Subcutaneous abdominal adipose tissue (tissue), 5 donors: Measurements from ENCODE around the gene GCHFR.

Experiments
- H3K27ac ChIP-seq: one replicate; pipeline ENCODE4 v1.7.0; 2013; ENCODE audit warnings: low read depth, mild to moderate bottlenecking, inconsistent platforms, low read length, moderate library complexity
- H3K27me3 ChIP-seq, 5 donors: one replicate each; pipeline ENCODE4 v1.7.0; 2013; ENCODE audit warnings: low read length in 5 of 5, inconsistent platforms in 1 of 5; ENCODE audit not compliant: control insufficient read depth in 5 of 5, insufficient read depth in 4 of 5
- H3K36me3 ChIP-seq, 5 donors: one replicate each; pipeline ENCODE4 v1.7.0; 2013; ENCODE audit warnings: low read length in 5 of 5; ENCODE audit not compliant: control insufficient read depth in 5 of 5, insufficient read depth in 5 of 5
- H3K4me1 ChIP-seq, 5 donors: one replicate each; pipeline ENCODE4 v1.7.0; 2013; ENCODE audit warnings: low read length in 5 of 5, mild to moderate bottlenecking in 3 of 5, moderate library complexity in 1 of 5; ENCODE audit not compliant: control insufficient read depth in 5 of 5, insufficient read depth in 5 of 5
- H3K4me3 ChIP-seq, 5 donors: one replicate each; pipeline ENCODE4 v1.7.0; 2013; ENCODE audit warnings: low read length in 5 of 5, low read depth in 1 of 5
- H3K9ac ChIP-seq, 5 donors: one replicate each; pipeline ENCODE4 v1.7.0; 2013; ENCODE audit warnings: low read length in 5 of 5, mild to moderate bottlenecking in 4 of 5, moderate library complexity in 3 of 5
- H3K9me3 ChIP-seq, 5 donors: one replicate each; pipeline ENCODE4 v1.7.0; 2013; ENCODE audit warnings: low read length in 5 of 5; ENCODE audit not compliant: control insufficient read depth in 5 of 5
- donor health status: healthy.
- donor health status: healthy.
- donor health status: healthy.
- donor health status: healthy.
- donor health status: healthy.

GCHFR gene

DNA sequence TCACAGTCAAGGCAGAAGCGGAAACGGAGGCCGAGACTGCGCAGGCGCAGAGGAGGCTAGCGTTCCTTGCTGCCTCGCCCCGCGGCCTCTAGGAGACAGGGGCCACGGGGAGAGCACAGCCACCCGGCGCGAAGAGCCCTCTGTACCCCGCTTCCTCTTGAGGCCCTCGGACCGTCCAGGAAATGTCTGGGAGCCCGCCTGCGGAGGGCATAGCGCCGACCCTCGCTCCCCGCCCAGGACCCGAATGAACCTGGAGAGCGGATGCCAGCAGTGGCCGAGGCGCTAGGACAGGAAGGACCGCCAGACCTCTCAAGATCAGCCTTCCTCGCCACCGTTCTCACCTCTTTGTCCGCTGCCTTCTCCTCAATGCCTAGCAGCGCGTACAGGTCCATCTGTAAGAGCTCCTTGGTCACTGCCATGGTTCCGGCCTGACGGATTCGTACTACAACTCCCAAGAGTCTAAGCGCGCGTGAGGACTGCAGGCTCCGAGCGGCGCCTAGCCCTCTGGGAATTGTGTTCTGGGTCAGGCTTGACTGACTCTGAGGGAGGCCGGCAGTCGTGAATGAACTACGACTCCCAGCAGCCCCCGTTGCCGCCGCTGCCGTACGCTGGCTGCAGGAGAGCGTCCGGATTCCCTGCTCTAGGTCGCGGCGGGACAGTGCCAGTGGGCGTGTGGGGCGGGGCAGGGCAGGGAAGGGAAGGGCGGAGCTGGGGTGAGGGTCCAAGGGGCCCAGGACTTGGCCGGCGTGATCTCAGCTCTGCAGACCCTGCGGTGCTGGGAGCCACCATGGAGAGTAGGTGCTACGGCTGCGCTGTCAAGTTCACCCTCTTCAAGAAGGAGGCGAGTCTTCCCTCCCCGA is 43.4 kb downstream of the GCHFR start, which contains the start of the genes DNAJC17 and ZFYVE19:
Gene DNAJC17, minus strand, starts transcription at position 446 of the 860 bp plus-strand sequence. Its CDS starts 27 bp downstream, at position 419.
Gene ZFYVE19, plus strand, starts transcription at position 62 of the 860 bp plus-strand sequence. Its CDS starts 501 bp downstream, at position 563.
- H3K9me3 ChIP-seq, result no peaks in the 10 kb centered on the region
- H3K27me3 ChIP-seq, result no peaks in the 10 kb centered on the region
- H3K4me3 ChIP-seq, result peak within 1 kb of the TSS; percentile 88 to 100 (median 99)
- H3K9ac ChIP-seq, result peak within 1 kb of the TSS; percentile 85 to 100 (median 90)
- peaks cover 6 to 21% (median 18%) of the 10 kb centered on the region in 5 donors for H3K4me1 ChIP-seq
- H3K36me3 ChIP-seq, result peaks cover 6 to 28% (median 18%) of the 10 kb centered on the region in 5 donors
- H3K27ac ChIP-seq, result peak within 1 kb of the TSS; percentile 99

DNA sequence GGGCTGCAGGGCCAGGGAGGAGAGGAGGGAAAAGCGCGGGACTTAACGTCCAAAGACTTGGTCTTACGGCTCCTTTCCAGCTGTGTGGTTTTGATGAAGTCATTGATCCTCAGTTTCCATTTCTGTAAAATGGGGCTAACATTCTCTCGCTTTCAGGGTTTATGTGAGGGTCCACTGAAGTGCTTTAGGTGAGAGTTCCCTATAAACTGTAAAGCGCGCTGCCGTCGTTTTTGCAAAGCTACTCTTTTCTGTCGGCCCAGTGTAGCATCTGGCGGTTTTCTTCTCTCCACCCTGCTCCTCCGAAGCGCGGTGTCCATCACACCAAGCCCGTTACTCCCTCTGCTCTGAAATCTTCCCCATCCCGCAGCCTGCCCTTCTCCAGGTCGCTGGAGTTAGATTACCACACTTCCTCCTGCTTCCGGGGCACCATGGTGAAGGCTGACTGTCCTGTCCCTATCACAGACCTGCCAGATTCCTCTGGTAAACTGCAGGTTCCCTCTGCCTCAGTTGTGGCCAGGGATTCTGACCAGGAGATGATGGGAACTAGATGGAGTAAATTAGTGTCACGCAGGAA is 44.1 kb downstream of the GCHFR start:
- H3K27ac ChIP-seq, result peak overlapping the region; percentile 99
- H3K36me3 ChIP-seq, result peaks cover 6 to 33% (median 23%) of the 10 kb centered on the region in 5 donors
- no peaks in the 10 kb centered on the region for H3K27me3 ChIP-seq
- peak overlapping the region in 4 of 5 donors; percentile 48 to 100 (median 74) for H3K9ac ChIP-seq
- H3K9me3 ChIP-seq, result no peaks in the 10 kb centered on the region
- H3K4me1 ChIP-seq, result peaks cover 6 to 21% (median 18%) of the 10 kb centered on the region in 5 donors
- peak overlapping the region; percentile 88 to 100 (median 99) for H3K4me3 ChIP-seq

DNA sequence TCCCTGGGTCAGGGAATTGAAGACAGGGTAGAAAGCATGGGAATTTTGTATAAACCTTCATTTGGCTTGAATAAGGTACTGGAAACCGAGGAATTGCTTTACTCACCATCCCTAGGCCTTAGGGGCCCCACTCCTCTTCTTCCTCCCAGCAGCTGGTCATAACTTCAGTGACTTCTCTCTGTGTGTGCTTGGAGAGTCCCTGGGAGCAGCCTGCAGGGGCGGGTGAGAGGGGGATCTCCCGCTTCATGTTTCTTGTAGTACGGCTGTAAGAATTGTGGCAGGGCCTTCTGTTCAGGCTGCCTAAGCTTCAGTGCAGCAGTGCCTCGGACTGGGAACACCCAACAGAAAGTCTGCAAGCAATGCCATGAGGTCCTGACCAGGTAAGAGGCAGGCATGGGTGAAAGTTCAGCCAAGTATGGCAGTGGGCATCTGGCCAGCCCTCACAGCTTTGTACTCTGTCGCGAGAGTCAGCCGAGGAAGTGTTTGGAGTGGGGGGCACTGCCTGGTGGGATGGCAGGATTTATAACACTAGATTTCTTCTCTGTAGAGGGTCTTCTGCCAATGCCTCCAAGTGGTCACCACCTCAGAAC is 45.1 kb downstream of the GCHFR start:
- Histone ChIP-seq H3K36me3 (peaks cover 6 to 40% (median 33%) of the 10 kb centered on the region in 5 donors), H3K9me3 (no peaks in the 10 kb centered on the region), H3K27me3 (no peaks in the 10 kb centered on the region), H3K27ac (no peak overlapping the region), H3K9ac (peak overlapping the region in 1 of 5 donors; percentile 100), H3K4me3 (no peak overlapping the region), H3K4me1 (peaks cover 6 to 21% (median 18%) of the 10 kb centered on the region in 5 donors)

DNA sequence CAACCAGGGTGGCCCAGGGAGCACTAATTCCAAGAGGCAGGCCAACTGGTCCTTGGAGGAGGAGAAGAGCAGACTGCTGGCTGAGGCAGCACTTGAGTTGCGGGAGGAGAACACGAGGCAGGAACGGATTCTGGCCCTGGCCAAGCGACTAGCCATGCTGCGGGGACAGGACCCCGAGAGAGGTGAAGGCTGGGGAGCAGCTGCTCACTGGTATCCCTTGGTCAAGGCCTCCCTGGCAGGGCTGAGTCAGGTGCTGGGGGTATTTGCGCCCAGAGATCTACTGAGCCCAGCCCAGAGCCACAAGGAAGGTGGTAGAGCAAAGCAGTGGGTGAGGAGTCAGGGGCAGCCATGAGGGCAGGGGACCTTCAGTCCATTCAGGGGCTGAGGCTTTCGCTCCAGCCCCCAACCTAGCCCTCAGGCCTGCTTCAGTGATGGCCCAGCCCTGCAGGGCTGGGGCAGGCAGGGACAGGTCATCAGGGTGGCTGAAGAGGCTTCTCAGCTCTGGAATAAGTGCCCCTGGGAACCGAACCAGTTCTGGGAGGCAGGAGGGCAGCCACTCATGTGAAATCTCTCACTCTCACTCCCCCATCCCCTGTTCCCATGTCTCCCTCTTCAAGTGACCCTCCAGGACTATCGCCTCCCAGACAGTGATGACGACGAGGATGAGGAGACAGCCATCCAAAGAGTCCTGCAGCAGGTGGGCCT is 49.0 kb downstream of the GCHFR start:
- H3K9ac ChIP-seq, result no peak overlapping the region
- peaks cover 6 to 55% (median 44%) of the 10 kb centered on the region in 5 donors for H3K36me3 ChIP-seq
- no peaks in the 10 kb centered on the region for H3K9me3 ChIP-seq

DNA sequence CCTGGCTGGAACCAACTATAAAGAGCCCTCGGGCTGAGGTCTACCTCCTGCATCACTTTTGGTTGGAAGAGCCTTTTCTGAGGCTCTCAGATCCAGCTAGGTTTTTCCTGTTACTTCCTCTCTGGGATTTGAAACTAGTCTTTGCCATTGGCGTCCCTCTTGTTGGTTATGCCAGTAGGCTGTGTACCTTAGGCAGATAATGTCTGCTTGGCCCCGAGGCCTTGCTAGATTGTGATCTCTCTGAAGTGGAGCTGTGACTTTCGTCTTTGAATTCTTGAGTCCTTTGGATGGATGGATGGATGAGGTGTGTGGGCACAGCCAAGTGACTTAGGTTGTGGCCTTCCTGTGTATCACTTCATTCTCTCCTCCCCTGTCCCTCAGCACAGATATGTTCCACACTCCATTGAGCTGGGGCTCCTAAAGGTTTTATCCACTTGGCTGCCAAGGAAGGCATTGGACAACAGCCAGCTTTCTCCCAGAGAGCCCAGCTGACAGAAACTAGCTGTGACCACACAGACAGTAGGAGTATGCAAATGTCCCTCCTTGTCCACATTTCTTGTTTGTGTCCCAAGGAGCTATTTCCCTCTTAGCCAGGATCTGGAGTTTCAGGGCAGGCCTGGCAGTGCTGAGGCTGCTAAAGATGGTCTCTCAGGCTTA is 51.3 kb downstream of the GCHFR start:
- no peaks in the 10 kb centered on the region for H3K4me1 ChIP-seq

More for the DNA sequence above, 49.0 kb downstream of the GCHFR start:
- no peaks in the 10 kb centered on the region for H3K27me3 ChIP-seq
- H3K4me1 ChIP-seq, result peaks cover 3 to 9% (median 7%) of the 10 kb centered on the region in 5 donors
- H3K4me3 ChIP-seq, result no peak overlapping the region
- H3K27ac ChIP-seq, result no peak overlapping the region

More for the DNA sequence above, 51.3 kb downstream of the GCHFR start:
- Histone ChIP-seq H3K4me3 (no peak overlapping the region), H3K36me3 (peaks cover 6 to 47% (median 37%) of the 10 kb centered on the region in 5 donors), H3K27ac (no peak overlapping the region), H3K9me3 (no peaks in the 10 kb centered on the region), H3K27me3 (no peaks in the 10 kb centered on the region), H3K9ac (no peak overlapping the region)
